NB4 (cell line): ENCODE measurements around the gene HTT.

ENCODE experiments used
- DNase-seq: peaks from one replicate; pipeline ENCODE4 v3.0.0; 2010; ENCODE audit warnings: low read depth
- H3K4me3 ChIP-seq: one replicate; pipeline ENCODE4 v1.5.1; 2011; ENCODE audit warnings: mild to moderate bottlenecking, low read depth, low read length, moderate library complexity
- MYC ChIP-seq: IDR thresholded peaks from 2 replicates; pipeline ENCODE4 v1.6.1; 2011; ENCODE audit warnings: low read depth, low read length
- POLR2A ChIP-seq: IDR thresholded peaks from 2 replicates; pipeline ENCODE4 v1.6.1; 2011; ENCODE audit warnings: mild to moderate bottlenecking; ENCODE audit not compliant: insufficient read length; ENCODE audit errors: extremely low read depth
- TF ChIP-seq, protein P1 (sequence below): IDR thresholded peaks from one replicate; pipeline ENCODE4 v1.5.1; 2012; ENCODE audit warnings: low read depth, low read length
- TF ChIP-seq, protein P2 (sequence below): IDR thresholded peaks from 2 replicates; pipeline ENCODE4 v1.6.1; 2011; ENCODE audit warnings: low read depth, low read length

Gene HTT

DNA sequence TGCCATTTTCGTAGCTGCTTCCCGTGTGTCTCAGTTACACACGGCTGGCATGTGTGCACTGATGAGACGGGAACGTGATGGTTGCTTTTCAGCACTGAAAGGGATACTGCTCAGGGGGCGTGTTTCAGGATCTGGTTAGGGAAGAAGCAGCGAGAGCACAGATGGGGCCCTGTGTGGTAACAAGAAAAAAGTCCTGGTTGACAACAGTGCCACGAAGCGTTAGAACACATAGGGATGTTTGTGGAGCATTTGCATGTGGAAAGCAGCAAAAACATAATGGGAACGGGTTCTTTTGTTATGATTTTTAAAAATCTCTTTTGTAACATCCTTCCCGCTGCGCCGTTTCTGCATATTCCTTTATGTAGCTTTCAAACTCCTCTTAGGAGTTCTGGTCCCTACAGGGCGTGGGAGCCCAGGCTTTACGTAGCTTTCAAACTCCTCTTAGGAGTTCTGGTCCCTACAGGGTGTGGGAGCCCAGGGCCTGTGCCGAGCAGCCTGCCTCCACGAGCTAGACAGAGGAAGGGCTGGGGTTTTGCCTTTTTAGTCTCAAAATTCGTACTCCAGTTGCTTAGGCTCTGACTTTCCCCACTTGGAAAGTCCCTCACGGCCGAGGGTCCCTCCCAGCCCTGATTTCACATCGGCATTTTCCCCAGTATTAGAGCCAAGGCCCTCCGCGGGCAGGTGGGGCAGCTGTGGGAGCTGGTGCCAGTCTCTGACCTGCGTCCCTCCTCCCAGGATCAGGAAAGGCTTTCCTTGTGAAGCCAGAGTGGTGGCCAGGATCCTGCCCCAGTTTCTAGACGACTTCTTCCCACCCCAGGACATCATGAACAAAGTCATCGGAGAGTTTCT, 163.5 kb downstream of the HTT start:
- no peak for DNase-seq
- TF ChIP-seq MYC: no peak
- TF ChIP-seq POLR2A: no peak
- TF ChIP-seq, protein P1, sequence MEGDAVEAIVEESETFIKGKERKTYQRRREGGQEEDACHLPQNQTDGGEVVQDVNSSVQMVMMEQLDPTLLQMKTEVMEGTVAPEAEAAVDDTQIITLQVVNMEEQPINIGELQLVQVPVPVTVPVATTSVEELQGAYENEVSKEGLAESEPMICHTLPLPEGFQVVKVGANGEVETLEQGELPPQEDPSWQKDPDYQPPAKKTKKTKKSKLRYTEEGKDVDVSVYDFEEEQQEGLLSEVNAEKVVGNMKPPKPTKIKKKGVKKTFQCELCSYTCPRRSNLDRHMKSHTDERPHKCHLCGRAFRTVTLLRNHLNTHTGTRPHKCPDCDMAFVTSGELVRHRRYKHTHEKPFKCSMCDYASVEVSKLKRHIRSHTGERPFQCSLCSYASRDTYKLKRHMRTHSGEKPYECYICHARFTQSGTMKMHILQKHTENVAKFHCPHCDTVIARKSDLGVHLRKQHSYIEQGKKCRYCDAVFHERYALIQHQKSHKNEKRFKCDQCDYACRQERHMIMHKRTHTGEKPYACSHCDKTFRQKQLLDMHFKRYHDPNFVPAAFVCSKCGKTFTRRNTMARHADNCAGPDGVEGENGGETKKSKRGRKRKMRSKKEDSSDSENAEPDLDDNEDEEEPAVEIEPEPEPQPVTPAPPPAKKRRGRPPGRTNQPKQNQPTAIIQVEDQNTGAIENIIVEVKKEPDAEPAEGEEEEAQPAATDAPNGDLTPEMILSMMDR: no peak
- TF ChIP-seq, protein P2, sequence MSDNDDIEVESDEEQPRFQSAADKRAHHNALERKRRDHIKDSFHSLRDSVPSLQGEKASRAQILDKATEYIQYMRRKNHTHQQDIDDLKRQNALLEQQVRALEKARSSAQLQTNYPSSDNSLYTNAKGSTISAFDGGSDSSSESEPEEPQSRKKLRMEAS: no peak
- no peak overlapping the region for H3K4me3 ChIP-seq

DNA sequence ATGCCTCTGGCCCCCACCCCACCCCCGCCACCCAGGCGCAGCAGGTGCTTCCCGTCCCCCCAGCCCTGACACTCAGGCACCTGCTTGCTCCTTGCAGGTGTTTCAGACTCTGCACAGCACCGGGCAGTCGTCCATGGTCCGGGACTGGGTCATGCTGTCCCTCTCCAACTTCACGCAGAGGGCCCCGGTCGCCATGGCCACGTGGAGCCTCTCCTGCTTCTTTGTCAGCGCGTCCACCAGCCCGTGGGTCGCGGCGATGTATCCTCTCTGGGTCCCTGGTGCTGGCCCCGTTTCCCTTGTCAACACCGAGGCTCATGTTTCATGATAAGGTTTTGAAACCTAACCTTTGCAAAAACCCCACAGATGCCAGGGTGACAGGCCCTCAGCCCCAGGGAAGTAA, 164.2 kb downstream of the HTT start:
- H3K4me3 ChIP-seq: no peak overlapping the region
- no peak for DNase-seq
- TF ChIP-seq MYC: no peak
- TF ChIP-seq, protein P2: no peak
- TF ChIP-seq, protein P1: no peak
- TF ChIP-seq POLR2A: no peak

DNA sequence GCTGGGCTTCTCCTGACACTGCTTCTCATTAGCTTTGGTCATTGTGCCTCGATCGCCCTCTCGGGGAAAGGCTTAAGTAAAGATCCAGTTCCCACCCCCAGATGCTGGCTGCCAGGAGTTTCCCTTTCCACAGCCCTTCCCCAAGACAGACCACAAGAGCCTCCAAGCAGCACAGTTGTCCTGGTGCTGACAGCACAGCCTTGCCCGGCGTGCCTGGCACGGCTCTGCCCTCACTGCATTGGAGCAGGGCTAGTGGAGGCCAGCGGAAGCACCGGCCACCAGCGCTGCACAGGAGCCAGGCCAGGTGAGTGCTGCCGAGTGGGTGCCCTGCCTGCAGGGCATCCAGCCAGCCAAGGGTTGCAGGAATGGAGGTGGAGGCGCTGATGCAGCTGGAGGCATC, 164.8 kb downstream of the HTT start:
- H3K4me3 ChIP-seq: no peak overlapping the region
- no peak for DNase-seq
- TF ChIP-seq, protein P1: no peak
- no peak for TF ChIP-seq MYC
- no peak for TF ChIP-seq POLR2A
- TF ChIP-seq, protein P2: no peak

DNA sequence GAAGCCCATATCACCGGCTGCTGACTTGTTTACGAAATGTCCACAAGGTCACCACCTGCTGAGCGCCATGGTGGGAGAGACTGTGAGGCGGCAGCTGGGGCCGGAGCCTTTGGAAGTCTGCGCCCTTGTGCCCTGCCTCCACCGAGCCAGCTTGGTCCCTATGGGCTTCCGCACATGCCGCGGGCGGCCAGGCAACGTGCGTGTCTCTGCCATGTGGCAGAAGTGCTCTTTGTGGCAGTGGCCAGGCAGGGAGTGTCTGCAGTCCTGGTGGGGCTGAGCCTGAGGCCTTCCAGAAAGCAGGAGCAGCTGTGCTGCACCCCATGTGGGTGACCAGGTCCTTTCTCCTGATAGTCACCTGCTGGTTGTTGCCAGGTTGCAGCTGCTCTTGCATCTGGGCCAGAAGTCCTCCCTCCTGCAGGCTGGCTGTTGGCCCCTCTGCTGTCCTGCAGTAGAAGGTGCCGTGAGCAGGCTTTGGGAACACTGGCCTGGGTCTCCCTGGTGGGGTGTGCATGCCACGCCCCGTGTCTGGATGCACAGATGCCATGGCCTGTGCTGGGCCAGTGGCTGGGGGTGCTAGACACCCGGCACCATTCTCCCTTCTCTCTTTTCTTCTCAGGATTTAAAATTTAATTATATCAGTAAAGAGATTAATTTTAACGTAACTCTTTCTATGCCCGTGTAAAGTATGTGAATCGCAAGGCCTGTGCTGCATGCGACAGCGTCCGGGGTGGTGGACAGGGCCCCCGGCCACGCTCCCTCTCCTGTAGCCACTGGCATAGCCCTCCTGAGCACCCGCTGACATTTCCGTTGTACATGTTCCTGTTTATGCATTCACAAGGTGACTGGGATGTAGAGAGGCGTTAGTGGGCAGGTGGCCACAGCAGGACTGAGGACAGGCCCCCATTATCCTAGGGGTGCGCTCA, 165.8 kb downstream of the HTT start:
- TF ChIP-seq POLR2A (no peak), MYC (no peak)
- TF ChIP-seq, protein P2: no peak
- TF ChIP-seq, protein P1: no peak
- no peak for DNase-seq
- no peak overlapping the region for H3K4me3 ChIP-seq

DNA sequence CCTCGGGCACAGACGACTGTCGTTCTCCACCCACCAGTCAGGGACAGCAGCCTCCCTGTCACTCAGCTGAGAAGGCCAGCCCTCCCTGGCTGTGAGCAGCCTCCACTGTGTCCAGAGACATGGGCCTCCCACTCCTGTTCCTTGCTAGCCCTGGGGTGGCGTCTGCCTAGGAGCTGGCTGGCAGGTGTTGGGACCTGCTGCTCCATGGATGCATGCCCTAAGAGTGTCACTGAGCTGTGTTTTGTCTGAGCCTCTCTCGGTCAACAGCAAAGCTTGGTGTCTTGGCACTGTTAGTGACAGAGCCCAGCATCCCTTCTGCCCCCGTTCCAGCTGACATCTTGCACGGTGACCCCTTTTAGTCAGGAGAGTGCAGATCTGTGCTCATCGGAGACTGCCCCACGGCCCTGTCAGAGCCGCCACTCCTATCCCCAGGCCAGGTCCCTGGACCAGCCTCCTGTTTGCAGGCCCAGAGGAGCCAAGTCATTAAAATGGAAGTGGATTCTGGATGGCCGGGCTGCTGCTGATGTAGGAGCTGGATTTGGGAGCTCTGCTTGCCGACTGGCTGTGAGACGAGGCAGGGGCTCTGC, 166.5 kb downstream of the HTT start:
- DNase-seq: no peak
- H3K4me3 ChIP-seq: no peak overlapping the region
- no peak for TF ChIP-seq POLR2A
- TF ChIP-seq MYC: no peak
- TF ChIP-seq, protein P2: no peak
- TF ChIP-seq, protein P1: no peak
